ENCODE results near the gene IGSF8. TPM values are rescaled to one million over a fixed set of nuclear protein-coding genes. Genes with fewer than 3 reads are reported as not detected.
"Not testable (repeated sequence)": the region's sequence is repeated elsewhere in the genome, so short reads cannot be mapped to it uniquely, and the experiment has no call there.

IGSF8 gene
- total RNA-seq, 1 donor from 2014 or later: 39.4 TPM

DNA sequence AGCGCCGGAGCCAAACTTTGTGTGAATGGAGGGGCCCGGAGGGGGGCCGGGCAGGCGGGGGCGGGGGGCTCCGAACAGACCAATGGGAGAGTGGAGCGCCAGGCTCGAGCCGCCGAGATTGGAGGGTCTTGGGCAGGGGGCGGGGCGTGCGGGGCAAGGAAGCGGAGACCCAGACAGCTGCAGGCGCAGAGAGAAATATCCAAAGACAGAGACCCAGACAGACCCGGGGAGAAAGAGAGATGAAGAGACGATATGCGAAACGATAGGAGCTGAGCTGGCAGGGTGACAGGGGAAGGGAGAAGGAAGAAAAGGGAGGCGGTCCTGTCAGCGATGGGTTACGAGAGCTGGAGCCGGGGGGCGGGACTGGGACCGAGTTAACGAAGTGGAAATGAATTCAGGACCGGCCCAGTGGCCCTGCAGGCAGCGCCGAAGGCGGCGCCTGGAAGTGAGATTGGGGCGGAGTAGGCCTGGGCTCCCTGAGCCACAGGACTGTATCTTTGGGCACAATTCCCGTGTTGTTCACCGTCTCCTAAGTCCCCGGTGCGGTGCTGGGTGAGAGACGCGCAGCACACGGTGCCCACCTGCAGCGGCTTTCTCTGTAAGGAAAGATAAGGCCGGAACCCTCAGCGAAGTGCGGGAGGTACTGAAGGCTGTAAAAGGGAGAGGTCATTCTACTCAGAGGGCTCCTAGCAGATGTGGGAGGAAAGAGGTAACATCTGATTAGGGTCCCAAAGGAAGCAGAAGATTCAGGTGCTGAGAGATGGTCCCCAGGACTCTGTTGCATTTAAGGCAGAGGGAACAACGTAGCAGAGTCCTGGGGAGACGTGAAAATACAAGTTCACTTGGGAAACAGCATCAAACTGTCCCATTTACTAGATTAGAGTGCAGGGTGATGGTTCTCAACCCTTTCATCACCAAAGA, 27.9 kb downstream of the IGSF8 start:
- intact Hi-C loops (cut with micrococcal nuclease): no loop called here

DNA sequence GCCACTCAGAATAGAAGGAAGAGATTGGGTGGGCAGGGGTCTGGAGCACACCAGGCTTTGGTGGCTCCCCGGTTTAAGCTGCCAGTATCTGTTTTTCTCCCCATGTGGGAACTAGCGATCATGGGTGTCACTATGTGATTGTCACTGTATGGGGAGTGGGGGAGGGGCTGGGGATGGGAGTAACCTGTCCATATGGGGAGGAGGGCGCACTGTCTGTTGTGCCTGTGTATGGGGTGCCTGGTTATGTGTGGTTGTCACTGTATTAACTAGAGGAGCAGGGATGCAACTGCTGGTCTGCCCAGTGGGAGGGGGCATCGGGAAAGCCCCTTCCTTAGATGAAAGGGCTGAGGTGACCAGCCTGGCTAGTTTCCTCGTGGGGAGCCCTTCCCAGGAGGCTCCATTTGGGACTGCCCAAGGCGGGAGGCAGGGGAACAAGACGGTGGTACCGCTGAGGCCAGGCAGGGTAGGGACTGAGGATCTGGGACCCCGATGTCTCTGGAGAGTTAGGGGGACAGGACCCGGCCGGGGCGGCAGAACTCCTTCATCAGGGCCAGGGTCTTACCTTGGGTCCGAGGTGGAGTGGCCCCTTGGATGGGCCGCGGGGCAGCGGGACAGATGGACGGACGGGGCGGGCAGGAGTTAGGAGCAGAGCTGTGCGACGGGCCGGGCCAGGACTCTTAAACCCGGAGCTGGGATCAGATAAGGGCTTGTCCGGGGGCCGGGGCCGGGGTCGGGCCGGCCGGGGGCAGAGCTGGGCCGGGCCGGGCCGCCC, 28.8 kb downstream of the IGSF8 start, which contains the start of gene KCNJ10:
TSS of gene KCNJ10 (minus strand) at position 701 of the 772 bp plus-strand sequence. CDS start 27,628 bp downstream, outside the sequence.
- intact Hi-C loops (cut with micrococcal nuclease): no loop called here

DNA sequence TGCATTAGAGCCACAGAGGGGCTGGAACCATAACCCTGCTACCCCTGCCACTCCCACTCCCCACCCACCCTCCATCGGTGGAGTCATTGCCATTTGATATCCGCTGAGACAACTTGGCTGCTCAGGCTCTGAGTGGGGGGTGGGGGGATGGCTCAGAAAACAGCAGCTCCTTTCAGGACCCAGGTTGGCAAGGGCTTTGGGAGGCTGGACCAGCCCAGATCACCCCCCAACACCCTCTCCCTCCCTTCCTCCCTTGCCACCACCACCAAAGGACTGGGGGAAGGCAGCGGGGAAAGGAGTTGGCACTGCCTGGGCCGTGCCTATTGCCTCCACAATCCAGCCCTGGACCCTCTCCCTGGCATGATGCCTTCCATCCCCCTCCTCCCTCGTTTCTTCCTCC, 30.2 kb downstream of the IGSF8 start:
- intact Hi-C loops (cut with micrococcal nuclease): no loop called here

DNA sequence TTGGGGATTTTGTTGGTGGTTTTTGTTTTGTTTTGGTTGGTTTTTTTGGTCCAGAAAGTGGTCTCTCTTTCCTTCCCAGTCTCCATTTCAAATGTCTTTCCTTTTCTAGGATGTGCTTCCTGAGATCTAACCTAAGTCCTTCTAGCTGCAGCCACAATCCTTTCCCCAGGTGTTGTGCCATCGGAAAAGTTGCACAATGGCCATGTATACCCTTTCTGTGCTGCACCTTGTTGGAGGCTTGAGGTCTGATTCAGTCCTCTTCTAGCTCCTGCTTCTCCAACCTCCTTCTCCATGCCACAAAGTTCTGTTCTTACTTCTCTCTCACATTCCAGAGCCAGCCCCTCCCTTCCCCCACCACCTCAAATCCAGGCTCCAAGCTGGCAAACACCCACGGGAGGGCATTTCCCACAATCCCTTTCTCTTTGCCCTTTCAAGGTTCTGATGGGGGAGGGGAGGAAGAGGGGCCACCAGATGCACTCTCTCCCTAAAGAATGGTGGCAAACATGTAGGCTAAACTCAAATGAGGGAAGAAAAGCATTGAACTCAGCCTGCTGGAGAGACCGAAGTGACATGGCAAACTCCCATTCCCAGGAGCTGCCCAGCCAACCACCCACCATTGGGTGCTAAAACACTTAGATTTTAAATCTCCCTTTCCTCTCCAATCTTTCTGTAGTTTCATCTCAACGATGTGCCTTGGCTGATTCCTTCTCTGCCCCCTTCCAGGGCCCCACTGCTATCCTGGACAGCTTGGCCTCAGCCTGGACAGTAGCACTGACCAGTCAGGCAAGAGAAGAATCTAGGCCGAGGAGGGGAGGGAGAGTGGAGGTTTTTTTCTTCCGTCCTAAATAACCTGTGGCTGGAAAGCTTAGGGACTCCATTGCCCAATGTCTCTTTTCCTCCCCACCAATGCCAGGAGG, 31.3 kb downstream of the IGSF8 start:
- intact Hi-C loops (cut with micrococcal nuclease): no loop called here

DNA sequence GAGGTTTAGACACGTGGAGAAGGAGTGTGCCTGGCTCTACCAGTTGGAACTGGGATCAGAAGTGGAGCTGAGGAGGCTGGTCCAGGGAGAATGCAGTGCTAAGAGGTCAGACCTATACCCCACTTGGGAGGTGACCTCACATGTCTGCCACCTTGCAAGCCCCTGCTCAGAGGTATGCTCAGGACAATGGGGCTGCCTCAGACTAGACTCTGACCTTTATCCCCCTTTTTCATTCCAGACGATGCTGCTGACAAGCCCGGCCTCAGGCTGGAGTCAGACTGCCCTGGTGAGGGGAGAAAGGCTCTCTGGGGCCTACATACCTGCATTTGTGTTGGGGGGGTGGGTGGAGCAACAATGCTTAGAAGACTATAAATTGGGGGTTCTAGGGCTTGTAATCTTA, 33.7 kb downstream of the IGSF8 start:
- intact Hi-C loops (cut with micrococcal nuclease): no loop called here

DNA sequence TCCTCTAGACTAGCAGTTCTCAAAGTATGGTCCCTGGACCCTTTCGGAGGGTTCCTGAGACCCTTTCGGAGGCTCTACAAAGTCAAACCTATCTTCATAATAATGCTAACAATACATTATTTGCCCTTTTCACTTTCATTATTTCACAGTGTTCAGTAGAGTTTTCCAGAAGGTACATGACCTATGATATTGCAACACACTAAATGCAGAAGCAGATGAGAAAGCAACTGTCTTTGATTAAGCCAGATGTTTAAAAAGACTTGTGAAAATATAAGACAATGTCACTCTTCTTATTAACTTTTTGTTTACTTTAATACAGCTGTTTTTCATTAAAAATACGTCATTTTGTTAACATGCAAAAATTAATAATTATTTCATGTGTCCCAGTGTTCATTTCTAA, 34.3 kb downstream of the IGSF8 start:
- intact Hi-C loops (cut with micrococcal nuclease): no loop called here

DNA sequence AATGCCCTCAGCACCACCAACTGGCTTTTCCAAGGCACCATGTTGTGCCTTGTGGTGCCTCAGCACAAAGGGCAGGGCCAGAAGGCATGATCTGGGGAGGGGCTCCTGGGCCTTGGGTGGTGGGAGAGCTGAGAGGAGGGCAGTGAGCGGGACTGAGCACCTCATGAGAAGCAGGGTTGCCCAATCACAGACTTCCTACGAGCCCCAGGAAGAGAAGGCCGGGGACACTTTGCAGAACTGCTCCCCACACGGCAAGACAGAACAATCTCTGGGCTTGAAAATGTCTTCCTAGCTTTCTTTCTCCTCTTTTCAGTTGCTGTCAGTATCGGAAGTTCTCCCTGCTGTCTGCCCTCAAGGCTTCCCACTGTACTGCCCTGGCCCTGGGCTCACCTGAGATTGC, 35.2 kb downstream of the IGSF8 start:
- intact Hi-C loops (cut with micrococcal nuclease): no loop called here

DNA sequence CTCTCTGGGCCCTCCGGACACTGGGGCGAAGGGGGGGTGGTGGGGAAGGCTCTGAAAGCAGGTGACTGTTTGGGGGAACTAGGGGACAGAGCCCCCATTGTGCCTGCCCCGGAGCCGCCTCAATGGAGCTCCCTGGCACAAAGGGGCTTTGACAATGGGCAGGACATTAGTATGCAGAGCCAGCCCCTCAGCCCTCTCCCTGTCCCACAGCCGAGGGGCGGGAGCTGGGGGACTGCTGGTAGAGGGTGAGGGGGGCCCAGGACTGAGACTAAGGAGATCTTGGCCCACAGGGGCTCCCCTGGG, 36.2 kb downstream of the IGSF8 start:
- intact Hi-C loops (cut with micrococcal nuclease): no loop called here

DNA sequence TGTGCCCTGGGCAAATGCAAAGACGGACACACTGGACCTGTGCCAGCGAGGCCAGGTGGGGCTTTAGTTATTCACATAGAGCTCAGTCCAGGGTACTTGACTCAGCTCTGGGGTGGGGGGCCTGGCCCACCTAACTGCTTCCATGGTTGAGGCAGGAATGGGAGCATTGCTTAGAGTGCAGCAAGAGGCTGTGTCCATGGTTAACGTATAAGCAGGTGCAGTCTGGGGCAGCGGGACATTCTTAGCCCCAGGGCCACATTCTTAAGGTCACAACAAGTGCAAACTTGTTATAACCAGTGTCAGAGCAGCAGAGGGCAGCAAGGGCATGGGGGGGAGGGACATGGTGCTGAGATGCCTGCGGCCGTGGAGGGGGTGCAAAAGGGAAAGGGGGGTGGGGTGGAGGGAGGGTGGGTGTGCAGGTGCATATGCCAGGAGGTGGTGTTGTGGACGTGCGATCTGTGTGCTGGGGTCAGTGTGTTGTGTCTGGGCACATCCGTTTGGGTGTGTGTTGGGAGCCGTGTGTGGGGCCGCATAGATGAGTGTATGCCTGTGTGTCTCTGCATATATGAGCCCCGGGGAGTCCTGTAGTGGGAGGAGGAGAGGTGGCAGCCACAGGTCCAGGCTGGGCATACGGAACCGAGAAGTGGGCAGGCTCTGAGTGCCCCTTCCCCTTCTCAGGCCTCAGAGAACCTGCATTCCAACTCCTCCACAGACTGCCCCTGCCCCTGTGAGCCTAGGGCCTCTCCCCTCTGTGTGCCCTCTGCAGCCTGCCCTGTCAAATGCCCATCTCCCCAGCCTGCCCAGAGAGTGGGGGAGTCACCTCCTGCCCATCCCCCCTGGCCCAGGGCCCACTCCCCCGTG, 36.8 kb downstream of the IGSF8 start:
- intact Hi-C loops (cut with micrococcal nuclease): no loop called here

DNA sequence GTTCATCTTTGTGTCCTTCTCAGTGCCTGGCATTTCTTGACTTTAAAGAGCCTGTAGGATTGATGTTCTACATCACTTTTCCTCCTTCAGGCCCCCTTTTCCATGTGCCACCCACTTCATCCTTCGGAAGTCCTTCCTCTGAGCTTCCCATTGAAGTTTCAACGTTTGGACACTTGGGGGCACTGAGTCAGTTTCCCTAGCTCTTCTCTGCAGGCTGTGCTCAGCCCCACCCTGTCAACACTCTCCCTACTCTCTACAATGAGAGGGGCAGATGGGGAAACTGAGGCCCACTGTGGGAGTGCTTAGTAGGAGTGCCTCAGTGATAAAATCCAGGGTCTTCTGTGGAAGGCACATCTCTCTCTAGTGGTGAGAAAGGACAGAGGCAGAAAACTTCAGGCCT, 40.3 kb downstream of the IGSF8 start:
- intact Hi-C loops (cut with micrococcal nuclease): no loop called here

DNA sequence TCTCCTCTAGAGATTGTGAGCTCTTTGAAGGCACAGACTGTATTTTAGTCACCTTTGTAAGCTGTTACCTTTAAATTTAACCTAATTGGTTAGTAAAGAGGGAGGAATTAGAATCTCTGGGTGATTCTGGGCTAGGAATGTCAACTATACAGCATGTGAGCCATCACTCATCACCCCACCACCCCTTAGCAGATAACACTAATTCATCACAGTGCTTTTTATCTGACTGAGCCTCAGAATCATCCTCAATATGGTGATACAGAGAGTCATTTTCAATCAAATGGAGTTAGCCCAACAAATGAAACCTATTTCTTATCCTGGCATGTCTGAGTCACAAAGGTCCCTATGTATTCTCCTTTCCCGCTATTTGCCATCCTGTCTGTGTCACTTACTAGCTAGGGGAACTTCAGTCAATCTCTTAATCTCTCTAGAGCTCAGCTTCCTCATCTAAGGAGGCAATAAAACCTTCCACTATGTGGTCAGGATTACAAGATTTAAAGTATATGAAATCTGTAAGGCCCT, 41.7 kb downstream of the IGSF8 start:
- intact Hi-C loops (cut with micrococcal nuclease): no loop called here

DNA sequence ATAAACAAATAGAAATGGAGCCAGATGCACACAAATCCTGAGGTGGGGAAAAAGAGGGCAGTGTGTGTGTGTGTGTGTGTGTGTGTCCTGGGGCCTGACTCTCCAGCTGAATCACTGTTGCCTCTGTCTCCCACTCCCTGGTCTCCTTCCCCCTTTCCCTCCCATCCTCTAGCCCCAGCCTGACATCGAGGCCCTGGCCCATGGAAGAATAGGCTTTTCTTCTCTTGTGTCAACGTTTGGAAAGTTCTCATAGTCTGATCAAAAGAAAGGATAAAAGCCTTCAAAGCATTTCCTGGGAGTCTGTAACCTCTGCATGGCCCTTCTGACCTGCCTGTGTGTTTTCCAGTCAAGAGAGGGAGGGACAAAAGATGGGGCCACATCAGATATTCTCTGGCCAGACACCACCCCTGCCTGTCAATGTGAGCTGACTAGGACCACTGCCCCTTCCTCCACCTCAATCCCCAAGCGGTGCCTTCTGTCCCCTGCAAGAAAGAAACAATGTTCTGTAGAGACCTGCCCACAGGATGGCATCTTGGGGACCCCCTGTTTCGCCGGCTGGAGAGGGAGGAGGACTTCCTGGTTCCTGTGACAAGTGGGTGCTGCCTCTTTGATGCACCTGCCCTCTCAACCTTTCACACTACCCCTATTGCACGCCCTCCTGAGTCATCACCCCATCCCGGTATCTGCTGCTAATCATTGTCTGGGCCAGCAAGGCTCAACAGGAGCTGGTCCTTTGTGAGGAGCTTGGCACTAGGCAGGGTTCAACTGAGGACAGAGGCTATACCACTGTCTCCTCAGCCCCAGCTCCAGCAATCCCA, 44.7 kb downstream of the IGSF8 start:
- intact Hi-C loops (cut with micrococcal nuclease): no loop called here

DNA sequence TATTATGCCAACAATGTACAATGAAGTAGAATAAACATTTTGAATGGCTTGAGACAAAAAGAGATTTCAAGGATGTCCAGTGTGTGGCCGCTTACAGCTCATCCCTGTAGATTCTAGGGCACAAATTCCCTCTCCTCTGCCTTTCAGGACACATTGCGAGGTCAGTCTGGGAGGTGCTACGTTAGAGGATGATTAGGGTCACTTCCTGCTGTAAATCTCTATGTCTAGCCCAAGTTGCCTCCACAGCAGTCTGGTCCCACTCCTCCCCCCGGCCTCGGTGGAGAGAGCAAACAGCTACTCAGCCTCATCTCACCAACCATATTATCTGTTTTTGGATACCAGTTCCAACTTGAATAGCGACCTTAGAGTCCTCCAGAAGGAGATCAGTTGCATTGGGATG, 45.5 kb downstream of the IGSF8 start:
- intact Hi-C loops (cut with micrococcal nuclease): no loop called here

DNA sequence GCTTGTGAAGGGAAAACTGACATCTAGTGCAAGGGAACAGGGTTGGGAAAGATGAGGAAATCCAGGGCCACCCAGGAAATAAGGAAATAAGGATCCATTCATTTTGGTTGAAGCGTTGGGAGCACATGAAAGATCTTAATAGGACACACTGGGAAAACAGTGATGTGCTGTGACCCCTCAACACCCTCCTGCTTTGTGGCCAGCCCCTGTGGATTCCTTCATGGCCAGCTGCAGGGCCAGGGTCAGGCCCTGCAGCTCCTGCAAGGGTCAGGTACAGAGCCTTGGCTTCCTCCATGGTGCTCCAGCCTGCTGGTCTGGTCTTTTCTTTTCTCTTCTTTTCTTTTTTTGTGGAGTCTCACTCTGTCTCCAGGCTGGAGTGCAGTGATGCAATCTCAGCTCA, 47.8 kb downstream of the IGSF8 start:
- intact Hi-C loops (cut with micrococcal nuclease): no loop called here

DNA sequence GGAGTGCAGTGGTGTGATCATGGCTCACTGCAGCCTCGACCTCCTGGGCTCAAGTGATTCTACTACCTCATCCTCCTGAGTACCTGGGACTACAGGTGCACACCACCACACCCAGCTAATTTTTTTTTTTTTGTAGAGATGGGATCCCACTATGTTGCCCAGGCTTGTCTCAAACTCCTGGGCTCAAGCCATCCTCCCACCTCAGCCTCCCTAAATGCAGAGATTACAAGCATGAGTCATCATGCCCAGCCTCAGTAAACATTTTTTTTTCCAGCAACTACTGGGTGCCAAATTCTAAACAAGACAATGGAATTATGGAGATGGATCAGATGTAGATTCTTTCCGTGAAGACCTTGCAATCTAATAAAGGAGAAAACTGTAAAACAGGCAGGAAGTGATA, 48.2 kb downstream of the IGSF8 start:
- intact Hi-C loops (cut with micrococcal nuclease): not testable (repeated sequence)

DNA sequence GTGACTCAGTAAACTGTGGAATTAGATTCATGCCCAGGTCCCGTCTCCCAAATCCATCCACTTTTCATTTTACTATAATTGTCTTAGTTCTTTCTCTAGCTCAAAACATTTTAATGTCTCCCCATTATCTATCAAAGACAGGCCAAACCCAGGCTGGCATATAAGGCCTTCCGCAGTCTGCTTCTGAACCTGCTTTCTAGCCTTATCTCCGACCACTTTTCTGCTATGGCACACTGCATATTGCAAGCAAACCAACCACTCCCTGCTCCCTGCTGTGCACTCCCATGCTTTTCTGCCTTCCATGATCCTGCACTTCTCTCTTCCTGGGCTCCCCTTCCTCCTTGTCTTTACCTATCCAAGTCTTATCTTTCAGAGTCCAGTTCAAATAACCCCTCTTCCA, 49.3 kb downstream of the IGSF8 start:
- intact Hi-C loops (cut with micrococcal nuclease): no loop called here

DNA sequence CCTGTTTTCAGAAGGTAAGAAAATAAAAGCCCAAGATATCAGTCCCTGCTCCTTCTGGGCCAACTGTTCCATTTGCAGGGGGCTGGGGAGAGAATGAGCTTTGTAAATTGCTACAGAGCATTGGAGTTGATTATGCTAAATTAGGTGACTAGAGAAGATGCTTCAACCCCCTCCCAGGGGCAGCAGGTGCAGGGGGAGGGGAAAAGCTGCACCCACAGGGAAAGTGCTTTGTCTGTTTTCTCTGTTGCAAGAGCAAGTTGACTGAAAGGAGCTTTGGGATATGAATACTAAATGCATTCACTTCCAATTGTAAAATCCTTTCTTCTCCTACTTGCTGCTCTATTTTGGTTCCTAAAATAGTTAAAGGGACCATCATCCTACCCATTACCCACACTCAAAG, 50.1 kb downstream of the IGSF8 start:
- intact Hi-C loops (cut with micrococcal nuclease): no loop called here

DNA sequence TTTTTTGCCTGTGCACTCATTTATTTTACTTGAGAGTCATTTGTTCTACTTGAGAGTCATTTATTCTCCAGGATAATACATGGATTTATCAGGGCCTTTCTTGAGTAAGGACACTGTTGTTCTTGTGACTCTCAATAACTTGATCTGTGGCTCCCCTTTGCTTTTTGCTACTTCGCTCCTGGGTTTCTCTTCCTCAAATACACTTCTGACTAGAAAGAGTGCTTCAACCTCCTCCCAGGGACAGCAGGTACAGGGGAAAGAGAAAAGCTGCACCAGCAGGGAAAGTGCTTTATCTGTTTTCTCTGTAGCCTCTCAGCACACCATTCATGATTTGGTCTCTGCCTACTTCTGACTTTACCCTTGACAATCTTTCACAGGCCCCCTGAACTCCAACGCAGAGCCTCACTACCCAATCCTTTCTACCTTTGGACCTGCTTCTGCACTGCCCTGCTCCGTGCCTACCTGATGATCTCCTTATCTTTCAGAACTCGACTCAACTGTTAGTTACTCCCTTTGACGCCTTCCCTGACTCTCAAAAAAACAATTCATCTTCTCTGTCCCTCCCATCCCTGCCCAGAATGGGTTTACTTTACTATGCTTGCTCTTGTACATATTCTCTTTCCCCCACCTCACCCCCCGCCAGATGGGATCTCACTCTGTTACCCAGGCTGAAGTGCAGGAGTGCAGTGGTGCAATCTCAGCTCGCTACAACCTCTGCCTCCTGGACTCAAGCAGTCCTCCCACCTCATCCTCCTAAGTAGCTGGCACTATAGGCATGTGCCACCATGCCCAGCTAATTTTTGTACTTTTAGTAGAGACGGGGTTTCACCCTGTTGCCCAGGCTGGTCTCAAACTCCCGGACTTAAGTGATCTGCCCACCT, 51.1 kb downstream of the IGSF8 start:
- intact Hi-C loops (cut with micrococcal nuclease): no loop called here

All from T-helper 2 cell treated with Interferon-gamma antibody and Interleukin-4, amounts not matched to agents 100 ng/mL and 5 ng/mL, for 36 hours (primary cell).